Measurements from ENCODE around the gene SREBF1. TPM values are rescaled to one million over a fixed set of nuclear protein-coding genes. Genes with fewer than 3 reads are reported as not detected.

SREBF1 gene
- polyA plus RNA-seq, 1 experiment, result 13.6 TPM

- CTCF ChIA-PET, result interaction anchor here (1.1 to 2.3 kb wide), 4 partner anchors 11 to 184 kb away, joined by 3 to 10 read pairs (median 4); no protein-coding TSS in a partner anchor
- H3K27ac ChIP-seq (ENCODE audit: low read depth, low read length), result peak overlapping the region; percentile 21
- H3K4me3 ChIP-seq (ENCODE audit: low read depth, low read length), result no peak overlapping the region
- POLR2A ChIA-PET, result interaction anchor here (2.1 kb wide), 1 partner anchor 13 kb away, joined by 7 read pairs; no protein-coding TSS in a partner anchor
- TF ChIP-seq CTCF (IDR thresholded peaks at IDR 0.05; ENCODE audit: low read depth, low read length), result no peak
- DNase-seq (ENCODE audit: low read depth, low spot score), result no peak
- no peaks in the 10 kb centered on the region for H3K9me3 ChIP-seq (ENCODE audit: control insufficient read depth, insufficient read depth, low read length)
- no peaks in the 10 kb centered on the region for H3K27me3 ChIP-seq (ENCODE audit: control insufficient read depth, insufficient read depth, low read length)
Measured at GRCh38 chr17:17849147-17849820, 12.5 kb upstream of the SREBF1 start.

GRCh38 chr17:17848311-17849082 lies 11.7 kb upstream of the SREBF1 start:
- TF ChIP-seq CTCF (IDR thresholded peaks at IDR 0.05; ENCODE audit: low read depth, low read length), result no peak
- CTCF ChIA-PET, result interaction anchor here (0.8 to 2.3 kb wide), 4 partner anchors 12 to 71 kb away, joined by 3 to 10 read pairs (median 3); no protein-coding TSS in a partner anchor
- no peak overlapping the region for H3K27ac ChIP-seq (ENCODE audit: low read depth, low read length)
- POLR2A ChIA-PET, result interaction anchor here (2.1 kb wide), 1 partner anchor 12 kb away, joined by 7 read pairs; no protein-coding TSS in a partner anchor
- H3K4me3 ChIP-seq (ENCODE audit: low read depth, low read length), result no peak overlapping the region
- H3K9me3 ChIP-seq (ENCODE audit: control insufficient read depth, insufficient read depth, low read length), result no peaks in the 10 kb centered on the region; the same call in 1 of the 2 replicates
- no peak for DNase-seq (ENCODE audit: low read depth, low spot score)
- no peaks in the 10 kb centered on the region for H3K27me3 ChIP-seq (ENCODE audit: control insufficient read depth, insufficient read depth, low read length)

- Histone ChIP-seq H3K27me3 (ENCODE audit: control insufficient read depth, insufficient read depth, low read length) (no peaks in the 10 kb centered on the region), H3K4me3 (ENCODE audit: low read depth, low read length) (no peak overlapping the region), H3K9me3 (ENCODE audit: control insufficient read depth, insufficient read depth, low read length) (no peaks in the 10 kb centered on the region; the same call in 1 of the 2 replicates), H3K27ac (ENCODE audit: low read depth, low read length) (no peak overlapping the region)
- DNase-seq (ENCODE audit: low read depth, low spot score), result no peak
- no peak for TF ChIP-seq CTCF (IDR thresholded peaks at IDR 0.05; ENCODE audit: low read depth, low read length)
- ChIA-PET POLR2A (no interaction called here), CTCF (interaction anchor here (0.9 to 1.1 kb wide), 2 partner anchors 14 to 44 kb away, joined by 3 to 4 read pairs; no protein-coding TSS in a partner anchor)
Measured at GRCh38 chr17:17847726-17848125, 10.9 kb upstream of the SREBF1 start.

GRCh38 chr17:17847118-17847689 lies 10.4 kb upstream of the SREBF1 start:
- Histone ChIP-seq H3K9me3 (ENCODE audit: control insufficient read depth, insufficient read depth, low read length) (no peaks in the 10 kb centered on the region; the same call in 1 of the 2 replicates), H3K4me3 (ENCODE audit: low read depth, low read length) (no peak overlapping the region), H3K27me3 (ENCODE audit: control insufficient read depth, insufficient read depth, low read length) (no peaks in the 10 kb centered on the region), H3K27ac (ENCODE audit: low read depth, low read length) (no peak overlapping the region)
- TF ChIP-seq CTCF (IDR thresholded peaks at IDR 0.05; ENCODE audit: low read depth, low read length), result no peak
- DNase-seq (ENCODE audit: low read depth, low spot score), result no peak
- POLR2A ChIA-PET, result no interaction called here
- CTCF ChIA-PET, result interaction anchor here (0.9 to 1.1 kb wide), 2 partner anchors 14 to 44 kb away, joined by 3 to 4 read pairs; no protein-coding TSS in a partner anchor

Measured in AG04450 (cell line).